Thyroid gland (tissue), 4 donors: Measurements from ENCODE around the gene APEX2.

ENCODE experiments used
- CTCF ChIP-seq, 6 experiments: fragments of 200-600 bp in 3 of 6; fragments of 450-650 bp in 3 of 6; sonication (generic) in 3 of 6; IDR thresholded peaks; one replicate each; pipeline ENCODE4 v1.5.1; 2016 to 2019; ENCODE audit warnings: antibody characterized with exemption in 6 of 6, mild to moderate bottlenecking in 2 of 6, inconsistent platforms in 1 of 6, moderate library complexity in 1 of 6
- POLR2A ChIP-seq, 2 donors: fragments of 450-650 bp; IDR thresholded peaks; one replicate each; pipeline ENCODE4 v1.6.1; 2017; ENCODE audit warnings: antibody characterized with exemption in 2 of 2, mild to moderate bottlenecking in 2 of 2, moderate library complexity in 1 of 2

DNA sequence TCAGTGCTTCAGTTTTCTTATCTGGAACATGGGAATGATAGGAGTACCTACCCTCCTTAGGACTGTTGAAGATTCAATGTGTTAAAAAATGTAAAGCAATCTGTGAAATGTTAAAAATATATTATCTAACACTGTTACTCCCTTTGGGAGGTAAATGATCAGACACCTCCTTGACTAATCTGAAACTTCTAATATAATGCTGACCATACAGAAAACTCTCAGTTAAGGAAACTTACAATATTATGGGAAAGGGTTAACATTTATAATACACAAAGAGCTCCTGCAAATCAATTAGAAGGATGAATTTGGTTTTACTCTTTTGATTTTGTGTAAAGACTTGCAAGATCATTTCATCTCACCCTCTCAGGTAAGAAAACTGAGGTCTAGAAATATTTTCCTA lies 4.5 kb upstream of the APEX2 start:
- TF ChIP-seq CTCF (IDR thresholded peaks at IDR 0.05): no peak
- TF ChIP-seq POLR2A (IDR thresholded peaks at IDR 0.05): no peak
